Uterus (tissue), 4 donors: ENCODE measurements around the gene PAQR7. TPM values are rescaled to one million over a fixed set of nuclear protein-coding genes. Genes with fewer than 3 reads are reported as not detected.
A peak's percentile ranks its signal among the peaks of the same experiment; 100 is the strongest.

ENCODE experiments used
- DNase-seq, 2 donors: peaks; one replicate each; pipeline ENCODE4 v3.0.0-alpha.2; 2019 to 2020
- H3K27ac ChIP-seq, 2 donors: fragments of 200-600 bp; sonication (generic); 1 replicate in 1 of 2; 2 replicates in 1 of 2; pipeline ENCODE4 v1.5.1; 2016 to 2018
- H3K27me3 ChIP-seq, 2 donors: fragments of 200-600 bp; sonication (generic); one replicate each; pipeline ENCODE4 v1.5.1; 2018 to 2019; ENCODE audit warnings: control low read depth in 1 of 2
- H3K36me3 ChIP-seq, 2 donors: fragments of 200-600 bp; sonication (generic); one replicate each; pipeline ENCODE4 v1.5.1; 2019; ENCODE audit warnings: control low read depth in 1 of 2
- H3K4me1 ChIP-seq, 2 donors: fragments of 200-600 bp; sonication (generic); one replicate each; pipeline ENCODE4 v1.5.1; 2018 to 2019; ENCODE audit warnings: control low read depth in 1 of 2
- H3K4me3 ChIP-seq, 2 donors: fragments of 200-600 bp; sonication (generic); 1 replicate in 1 of 2; 2 replicates in 1 of 2; pipeline ENCODE4 v1.5.1; 2018 to 2019; ENCODE audit warnings: mild to moderate bottlenecking in 1 of 2
- H3K9me3 ChIP-seq, 2 donors: fragments of 200-600 bp; sonication (generic); one replicate each; pipeline ENCODE4 v1.5.1; 2019; ENCODE audit warnings: control low read depth in 1 of 2
- CTCF ChIP-seq, 4 experiments: fragments of 200-600 bp in 2 of 4; fragments of 450-650 bp in 2 of 4; sonication (generic) in 2 of 4; IDR thresholded peaks; one replicate each; pipeline ENCODE4 v1.5.1; 2016 to 2019; ENCODE audit warnings: antibody characterized with exemption in 4 of 4, mild to moderate bottlenecking in 2 of 4, moderate library complexity in 1 of 4
- POLR2A ChIP-seq, 2 donors: fragments of 450-650 bp; IDR thresholded peaks; one replicate each; pipeline ENCODE4 v1.6.1; 2016; ENCODE audit warnings: antibody characterized with exemption in 2 of 2, mild to moderate bottlenecking in 1 of 2, moderate library complexity in 1 of 2
- intact Hi-C: fragments of 100-400 bp; cut with DNase I; formaldehyde crosslinking; loops from one replicate; pipeline ENCODE4 v1.15.1; 2023; ENCODE audit warnings: low total_unique reads
- total RNA-seq, 4 donors: library from RNA; depleted of rRNA in 3 of 4; stranded (reverse); fragments of >200 nt in 3 of 4; gene quantifications; one replicate each; pipeline versions ENCODE4 v1.1.0 to v1.2.4, GENCODE V29; 2014 to 2023
- donor health status: DM: yes; HTN: yes; CAD: no.

The PAQR7 gene
- total RNA-seq, 4 donors from 2014 or later, result 4.7 to 20.1 (median 9.9) TPM

GRCh38 chr1:25820247-25821111 lies 55.0 kb downstream of the PAQR7 start:
- peak overlapping the region; percentile 66 to 92 for H3K4me3 ChIP-seq
- no peaks in the 10 kb centered on the region for H3K36me3 ChIP-seq
- TF ChIP-seq POLR2A (IDR thresholded peaks at IDR 0.05) (no peak), CTCF (IDR thresholded peaks at IDR 0.05) (no peak)
- peak overlapping the region; percentile 78 to 87 for H3K27ac ChIP-seq
- no peak for DNase-seq
- peaks cover 0 to 13% of the 10 kb centered on the region in 2 donors for H3K4me1 ChIP-seq
- no peaks in the 10 kb centered on the region for H3K9me3 ChIP-seq
- intact Hi-C loops, result no loop called here
- H3K27me3 ChIP-seq, result no peaks in the 10 kb centered on the region

- Histone ChIP-seq H3K36me3 (no peaks in the 10 kb centered on the region), H3K4me1 (peaks cover 0 to 13% of the 10 kb centered on the region in 2 donors), H3K4me3 (peak within 1 kb of the TSS; percentile 66 to 92), H3K27ac (peak within 1 kb of the TSS; percentile 78 to 87), H3K27me3 (no peaks in the 10 kb centered on the region), H3K9me3 (no peaks in the 10 kb centered on the region)
- peak; percentile 82 to 87 for DNase-seq
- TF ChIP-seq POLR2A (IDR thresholded peaks at IDR 0.05) (peak; percentile 73 to 90), CTCF (IDR thresholded peaks at IDR 0.05) (peak in 1 of 4 experiments; percentile 26)
- intact Hi-C loops, result no loop called here
Observed at GRCh38 chr1:25819491-25820246, 55.8 kb downstream of the PAQR7 start, which contains the start of gene MTFR1L. Gene MTFR1L (plus strand): TSS chr1:25819954. CDS start chr1:25823105, 3,151 bp downstream.

GRCh38 chr1:25818569-25818968 lies 56.9 kb downstream of the PAQR7 start:
- peak overlapping the region in 1 of 2 donors; percentile 78 for H3K27ac ChIP-seq
- intact Hi-C loops, result no loop called here

GRCh38 chr1:25817840-25818501 lies 57.5 kb downstream of the PAQR7 start:
- no peaks in the 10 kb centered on the region for H3K27me3 ChIP-seq
- TF ChIP-seq CTCF (IDR thresholded peaks at IDR 0.05), result peak in 1 of 4 experiments; percentile 10
- TF ChIP-seq POLR2A (IDR thresholded peaks at IDR 0.05), result no peak
- peaks cover 0 to 13% of the 10 kb centered on the region in 2 donors for H3K4me1 ChIP-seq
- no peak overlapping the region for H3K4me3 ChIP-seq
- intact Hi-C loops, result no loop called here
- H3K9me3 ChIP-seq, result no peaks in the 10 kb centered on the region
- DNase-seq, result no peak
- H3K27ac ChIP-seq, result no peak overlapping the region
- no peaks in the 10 kb centered on the region for H3K36me3 ChIP-seq

More at GRCh38 chr1:25818569-25818968, 56.9 kb downstream of the PAQR7 start:
- Histone ChIP-seq H3K9me3 (no peaks in the 10 kb centered on the region), H3K27me3 (no peaks in the 10 kb centered on the region), H3K4me1 (peaks cover 0 to 13% of the 10 kb centered on the region in 2 donors), H3K4me3 (peak overlapping the region in 1 of 2 donors; percentile 92), H3K36me3 (no peaks in the 10 kb centered on the region)
- DNase-seq, result no peak
- TF ChIP-seq POLR2A (IDR thresholded peaks at IDR 0.05) (no peak), CTCF (IDR thresholded peaks at IDR 0.05) (no peak)
